Mesothelial cell of epicardium (in vitro differentiated cells): ENCODE measurements around the gene ITGB8. TPM values are rescaled to one million over a fixed set of nuclear protein-coding genes. Genes with fewer than 3 reads are reported as not detected.

ENCODE experiments used
- DNase-seq, 2 experiments: peaks; one replicate each; pipeline ENCODE4 v3.0.0; 2021; ENCODE audit warnings: low spot score in 2 of 2; ENCODE audit not compliant: unreplicated experiment in 2 of 2
- H3K27ac Mint-ChIP-seq: 2 replicates; pipeline ENCODE4 v1.8.0; 2021; ENCODE audit warnings: mixed read lengths
- H3K27me3 Mint-ChIP-seq: 2 replicates; pipeline ENCODE4 v1.8.0; 2021; ENCODE audit warnings: low read depth, mixed read lengths
- H3K36me3 Mint-ChIP-seq: 2 replicates; pipeline ENCODE4 v1.8.0; 2021; ENCODE audit warnings: mixed read lengths
- H3K4me1 Mint-ChIP-seq: 2 replicates; pipeline ENCODE4 v1.8.0; 2021; ENCODE audit warnings: mixed read lengths
- H3K4me3 Mint-ChIP-seq: 2 replicates; pipeline ENCODE4 v1.8.0; 2021; ENCODE audit warnings: mild to moderate bottlenecking, moderate library complexity, mixed read lengths
- H3K9me3 Mint-ChIP-seq: 2 replicates; pipeline ENCODE4 v1.8.0; 2021; ENCODE audit warnings: mixed read lengths
- CTCF ChIP-seq: fragments of 200-600 bp; sonication (generic); IDR thresholded peaks from one replicate; pipeline ENCODE4 v1.5.0; 2021; ENCODE audit warnings: antibody characterized with exemption; ENCODE audit not compliant: unreplicated experiment
- total RNA-seq: library from RNA; stranded (reverse); gene quantifications from 3 replicates; pipeline ENCODE4 v1.2.1, GENCODE V29; 2021

Gene ITGB8
- total RNA-seq, 1 donor from 2014 or later = 15.6 TPM

GRCh38 chr7:20358762-20359282 is 28.1 kb downstream of the ITGB8 start:
- Mint-ChIP-seq H3K4me1 (peaks cover 15% of the 10 kb centered on the region), H3K27me3 (no peaks in the 10 kb centered on the region), H3K9me3 (no peaks in the 10 kb centered on the region), H3K4me3 (no peak overlapping the region), H3K27ac (no peak overlapping the region), H3K36me3 (peaks cover 10% of the 10 kb centered on the region)
- no peak for DNase-seq
- no peak for TF ChIP-seq CTCF

- Mint-ChIP-seq H3K27me3 (no peaks in the 10 kb centered on the region), H3K9me3 (no peaks in the 10 kb centered on the region), H3K4me1 (peaks cover 15% of the 10 kb centered on the region), H3K36me3 (peaks cover 13% of the 10 kb centered on the region), H3K4me3 (no peak overlapping the region), H3K27ac (peak overlapping the region; percentile 43)
- DNase-seq = no peak
- no peak for TF ChIP-seq CTCF
These were observed 28.8 kb downstream of the ITGB8 start for GRCh38 chr7:20359341-20359963.

- no peak for TF ChIP-seq CTCF
- H3K27ac Mint-ChIP-seq = no peak overlapping the region
- H3K9me3 Mint-ChIP-seq = no peaks in the 10 kb centered on the region
- H3K4me3 Mint-ChIP-seq = no peak overlapping the region
- H3K27me3 Mint-ChIP-seq = no peaks in the 10 kb centered on the region
- no peak for DNase-seq
- peaks cover 6% of the 10 kb centered on the region for H3K4me1 Mint-ChIP-seq
- peaks cover 23% of the 10 kb centered on the region for H3K36me3 Mint-ChIP-seq
These were observed 32.0 kb downstream of the ITGB8 start for GRCh38 chr7:20362574-20363253.

GRCh38 chr7:20364571-20365196 is 34.0 kb downstream of the ITGB8 start:
- no peak for TF ChIP-seq CTCF
- Mint-ChIP-seq H3K27ac (peak overlapping the region; percentile 37), H3K36me3 (peaks cover 39% of the 10 kb centered on the region), H3K9me3 (peaks cover 3% of the 10 kb centered on the region), H3K27me3 (no peaks in the 10 kb centered on the region), H3K4me3 (no peak overlapping the region), H3K4me1 (peaks cover 2% of the 10 kb centered on the region)
- no peak for DNase-seq

- no peak for DNase-seq
- no peaks in the 10 kb centered on the region for H3K4me1 Mint-ChIP-seq
- no peak for TF ChIP-seq CTCF
- no peak overlapping the region for H3K27ac Mint-ChIP-seq
- H3K9me3 Mint-ChIP-seq = peaks cover 3% of the 10 kb centered on the region
- H3K4me3 Mint-ChIP-seq = no peak overlapping the region
- peaks cover 39% of the 10 kb centered on the region for H3K36me3 Mint-ChIP-seq
- H3K27me3 Mint-ChIP-seq = no peaks in the 10 kb centered on the region
These were observed 34.8 kb downstream of the ITGB8 start for GRCh38 chr7:20365486-20365885.
